GM20000 (cell line): ENCODE measurements around the gene SMLR1.

Experiments used
- DNase-seq: peaks from one replicate; pipeline ENCODE4 v3.0.0; 2012; ENCODE audit warnings: low spot score
- CTCF ChIP-seq: IDR thresholded peaks from 2 replicates; pipeline ENCODE4 v1.5.1; 2012; ENCODE audit warnings: mild to moderate bottlenecking, control low read depth; ENCODE audit errors: extremely low read depth, missing control alignments

The SMLR1 gene

GRCh38 chr6:130869681-130870080, 42.5 kb downstream of the SMLR1 start:
- no peak for DNase-seq
- TF ChIP-seq CTCF: no peak

GRCh38 chr6:130870179-130870880, 43.1 kb downstream of the SMLR1 start:
- no peak for DNase-seq
- TF ChIP-seq CTCF: no peak

- DNase-seq: peak; percentile 55
- TF ChIP-seq CTCF: peak; percentile 79
Observed at GRCh38 chr6:130872250-130873095, 45.3 kb downstream of the SMLR1 start.

GRCh38 chr6:130873746-130874145, 46.5 kb downstream of the SMLR1 start:
- no peak for DNase-seq
- no peak for TF ChIP-seq CTCF

- TF ChIP-seq CTCF: no peak
- DNase-seq: no peak
Observed at GRCh38 chr6:130879826-130880225, 52.6 kb downstream of the SMLR1 start.

- no peak for DNase-seq
- TF ChIP-seq CTCF: no peak
Observed at GRCh38 chr6:130882370-130882769, 55.2 kb downstream of the SMLR1 start.

- peak; percentile 64 for TF ChIP-seq CTCF
- peak; percentile 50 for DNase-seq
Observed at GRCh38 chr6:130885392-130886192, 58.4 kb downstream of the SMLR1 start.
